ENCODE data around the gene KCNMB1.
"Not testable (repeated sequence)": the region's sequence is repeated elsewhere in the genome, so short reads cannot be mapped to it uniquely, and the experiment has no call there.

KCNMB1 gene

DNA sequence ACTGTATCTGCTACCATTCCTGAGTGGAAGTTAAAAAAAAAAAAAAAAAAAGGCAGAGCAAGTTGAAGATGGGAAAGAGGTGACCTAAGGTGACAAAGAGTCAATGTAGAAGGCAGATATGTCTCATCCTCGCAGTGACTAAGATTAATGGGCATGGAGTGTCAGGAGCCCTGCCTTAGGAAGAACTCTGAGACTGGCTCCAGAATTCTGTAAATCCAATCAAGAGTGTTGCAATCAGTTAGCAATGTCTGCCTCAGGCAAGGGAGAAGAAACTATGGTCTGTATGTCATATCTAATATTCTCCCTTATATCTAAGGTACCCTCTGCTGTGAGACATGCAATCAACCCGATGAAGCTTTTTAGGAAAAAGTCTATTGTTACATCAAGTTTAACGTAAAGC lies 24.7 kb upstream of the KCNMB1 start:
- DNase-seq = no peak

DNA sequence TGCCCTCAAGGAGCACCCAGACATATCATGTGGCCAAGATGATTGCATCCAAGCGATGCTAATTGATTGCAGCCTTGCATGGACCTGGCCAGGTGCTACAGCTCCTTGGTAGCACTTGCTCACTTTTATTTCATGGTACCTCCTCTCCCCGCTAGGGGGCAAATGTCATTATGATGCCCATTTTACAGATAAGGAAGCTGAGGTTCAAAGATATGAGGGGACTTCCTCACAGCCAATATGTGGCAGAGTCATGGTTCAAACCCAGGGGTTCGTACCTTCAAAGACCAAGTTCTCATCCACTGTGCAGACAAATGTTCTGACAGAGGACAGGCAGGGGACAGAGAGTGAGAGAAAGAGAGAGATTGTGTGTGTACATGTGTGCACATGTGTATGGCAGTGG lies 21.9 kb upstream of the KCNMB1 start:
- no peak for DNase-seq

DNA sequence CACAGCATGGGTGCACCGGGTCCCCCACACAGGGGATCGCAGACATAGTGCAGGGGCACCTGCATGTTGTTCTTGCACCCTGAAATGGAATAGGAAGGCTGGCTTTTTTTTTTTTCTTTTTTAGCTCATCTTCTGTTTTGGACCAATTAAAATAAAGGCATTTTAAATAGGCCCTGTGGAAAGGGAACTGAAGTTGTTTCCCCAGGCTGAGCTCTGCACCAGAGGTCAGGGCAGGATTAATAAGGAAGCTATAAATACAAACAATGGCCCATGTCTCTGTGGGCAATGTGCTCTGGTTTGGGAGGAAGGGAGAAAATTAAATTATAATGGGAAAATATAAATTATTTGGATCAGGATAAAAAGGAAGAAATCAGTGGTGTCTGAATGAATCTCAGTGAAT lies 21.2 kb upstream of the KCNMB1 start:
- no peak for DNase-seq

DNA sequence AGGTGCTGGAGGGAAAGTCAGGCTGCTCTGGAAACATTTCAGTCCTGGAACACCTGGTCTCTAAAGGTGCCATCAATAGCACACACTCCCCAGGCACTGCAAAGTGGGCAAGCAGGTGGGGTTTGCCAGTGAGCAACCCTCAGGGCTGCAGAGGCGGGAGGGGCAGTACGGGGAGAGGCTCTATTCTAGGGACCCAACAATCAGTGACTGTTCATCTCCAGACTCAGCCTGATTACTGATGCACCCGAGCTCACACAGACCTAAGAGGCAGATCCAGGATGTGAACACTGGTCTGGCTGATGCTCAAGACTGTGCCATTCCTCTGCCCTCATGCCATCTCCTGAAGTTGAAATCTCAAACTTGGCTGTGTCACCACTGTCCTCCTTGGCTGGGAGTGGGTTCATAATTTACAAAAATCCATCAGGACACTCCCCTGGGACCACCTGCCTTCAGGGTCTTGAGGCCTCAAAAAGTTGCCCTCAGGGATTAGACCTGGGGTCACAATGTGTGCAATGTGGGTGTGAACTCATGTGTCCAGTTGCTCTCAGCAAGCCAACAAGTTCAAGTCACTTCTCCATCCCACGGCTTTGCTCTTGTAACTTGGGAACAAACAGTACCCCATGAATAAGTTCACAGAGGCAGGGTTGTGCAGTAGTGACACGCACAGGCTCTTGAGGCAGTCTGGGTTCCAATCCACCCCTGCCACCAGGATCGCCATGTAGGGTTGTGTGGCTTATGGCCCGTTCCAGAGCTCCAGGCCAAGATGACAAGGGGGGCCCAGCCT lies 19.9 kb upstream of the KCNMB1 start:
- DNase-seq = no peak

DNA sequence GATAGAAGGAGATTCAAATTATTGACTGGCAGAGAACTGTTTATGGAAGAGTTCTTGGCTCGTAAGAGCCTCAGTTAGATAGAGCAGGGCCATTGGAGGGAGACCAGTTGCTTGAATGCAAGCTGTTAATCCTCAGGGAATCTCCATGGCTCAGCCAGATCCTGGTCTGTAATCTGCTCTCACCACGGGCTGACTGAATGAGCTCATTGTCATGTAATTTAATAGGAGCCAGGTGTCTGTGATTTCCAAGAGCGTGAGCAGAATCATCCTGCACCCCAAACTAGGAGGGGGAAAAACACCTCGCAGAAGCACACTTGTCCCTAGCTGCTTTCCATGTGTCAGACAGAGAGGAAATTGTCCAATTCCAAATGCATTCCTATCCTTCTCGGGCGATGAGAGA lies 19.1 kb upstream of the KCNMB1 start:
- DNase-seq = no peak

DNA sequence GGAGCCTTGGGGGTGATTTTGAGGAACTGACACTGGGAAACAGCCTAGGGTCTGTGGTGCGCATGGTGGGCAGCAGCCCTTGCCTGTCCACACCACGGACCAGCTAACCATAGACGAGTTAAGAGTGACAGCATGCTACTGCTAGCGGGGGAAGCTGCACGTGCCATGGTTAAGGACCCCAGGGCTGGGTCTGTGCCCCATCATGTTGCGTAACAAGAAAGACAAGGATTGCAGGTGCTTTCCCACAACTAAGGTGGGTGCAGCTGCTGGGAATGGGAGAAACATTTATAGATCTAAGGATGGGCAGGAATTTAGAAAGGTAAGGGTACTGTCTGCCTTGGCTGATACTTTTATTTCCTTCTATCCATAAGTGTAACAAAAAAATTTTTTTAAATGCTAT lies 17.9 kb upstream of the KCNMB1 start:
- DNase-seq = peak; percentile 58

DNA sequence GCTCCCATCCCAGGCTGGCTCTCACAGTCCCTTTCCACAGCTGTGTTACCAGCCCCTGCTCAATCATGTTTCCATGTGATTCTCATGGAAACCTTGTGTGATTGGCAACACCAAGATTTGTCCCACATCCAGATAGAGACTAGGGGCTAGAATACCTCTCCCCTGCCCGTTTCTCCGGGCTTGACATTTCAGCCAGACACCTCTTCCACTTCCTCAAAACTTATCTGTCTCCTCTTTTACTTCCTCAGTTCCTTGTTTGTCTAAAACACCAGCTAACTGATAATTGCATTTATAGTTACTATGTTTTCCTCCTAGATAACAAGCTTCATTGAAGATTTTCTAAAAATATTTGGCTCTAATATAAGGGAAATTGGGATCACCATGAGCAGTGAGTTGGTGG lies 16.6 kb upstream of the KCNMB1 start:
- peak; percentile 76 for DNase-seq

DNA sequence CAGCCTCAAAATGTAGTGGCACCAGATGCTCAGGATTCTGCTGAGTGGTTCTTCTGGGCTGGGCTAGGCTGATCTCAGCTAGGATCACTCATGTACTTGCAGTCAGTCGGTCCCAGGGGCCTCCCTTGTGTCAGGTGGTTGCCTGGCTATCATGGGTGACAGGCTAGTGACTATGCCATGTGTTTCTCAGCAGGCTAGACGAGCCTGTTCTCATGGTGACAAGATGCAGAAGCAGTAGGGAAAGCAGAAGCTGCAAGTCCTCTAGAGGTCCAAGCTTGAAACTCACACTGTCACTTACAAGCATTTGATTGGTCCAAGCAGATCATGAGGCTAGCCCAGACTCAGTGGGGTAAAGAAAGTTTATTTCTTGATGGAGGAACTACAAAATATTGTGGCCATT lies 15.2 kb upstream of the KCNMB1 start:
- DNase-seq = peak; percentile 89

DNA sequence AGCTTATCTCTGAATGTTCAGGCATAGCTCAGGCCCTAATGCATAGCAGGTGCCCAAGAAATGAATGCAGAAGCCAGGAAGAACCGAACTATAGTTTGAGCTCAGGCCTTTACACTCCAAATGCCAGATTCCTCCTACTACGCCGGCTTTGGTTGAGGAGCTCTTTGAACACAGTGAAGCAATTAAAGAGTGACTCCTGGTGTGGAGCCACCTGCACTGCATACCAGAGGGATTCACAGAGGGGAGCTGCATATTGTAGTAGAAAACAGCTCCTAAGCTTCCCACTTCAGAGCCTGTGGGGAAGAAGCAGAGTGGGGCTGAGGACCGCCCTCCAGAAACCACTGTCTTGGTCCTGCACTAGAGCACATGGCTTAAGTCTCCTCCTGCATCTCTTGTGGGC lies 14.5 kb upstream of the KCNMB1 start:
- no peak for DNase-seq

DNA sequence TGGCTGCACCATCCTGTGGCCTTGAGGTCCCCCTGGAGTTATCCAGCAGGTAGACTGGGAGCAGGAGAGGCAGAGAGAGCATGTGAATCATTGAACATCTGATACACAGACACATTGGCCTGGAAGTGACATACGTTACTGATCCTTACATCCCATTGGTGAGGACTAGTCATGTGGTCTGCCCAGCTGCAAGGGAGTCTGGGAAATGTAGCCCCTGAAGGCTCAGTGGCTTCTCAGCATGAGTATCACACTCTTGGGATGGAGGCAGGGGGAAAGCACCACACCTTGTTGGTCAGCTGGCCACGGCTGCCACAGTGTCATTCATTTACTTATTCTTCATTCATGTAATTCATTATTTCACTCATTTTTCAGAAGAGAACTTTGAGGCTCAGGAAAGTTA lies 13.3 kb upstream of the KCNMB1 start:
- no peak for DNase-seq

DNA sequence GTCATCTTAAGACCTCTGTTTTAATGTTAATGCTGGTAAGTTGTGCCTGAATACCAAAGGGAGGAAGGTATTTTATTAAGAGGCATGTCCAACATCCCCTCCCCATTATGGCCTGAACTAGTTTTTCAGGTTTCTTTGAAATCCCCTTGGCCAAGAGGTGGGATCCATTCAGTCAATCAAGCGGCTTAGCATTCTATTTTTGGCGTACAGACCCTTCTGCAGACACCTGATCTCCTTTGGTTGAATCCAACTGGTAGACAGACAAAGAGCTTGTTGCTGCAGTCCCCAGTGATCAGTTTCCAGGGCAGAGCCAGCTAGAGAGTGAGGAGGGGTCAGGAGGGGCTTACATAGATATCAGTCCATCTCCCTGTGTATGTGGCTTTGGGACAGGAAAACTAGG lies 7.9 kb upstream of the KCNMB1 start:
- no peak for DNase-seq

DNA sequence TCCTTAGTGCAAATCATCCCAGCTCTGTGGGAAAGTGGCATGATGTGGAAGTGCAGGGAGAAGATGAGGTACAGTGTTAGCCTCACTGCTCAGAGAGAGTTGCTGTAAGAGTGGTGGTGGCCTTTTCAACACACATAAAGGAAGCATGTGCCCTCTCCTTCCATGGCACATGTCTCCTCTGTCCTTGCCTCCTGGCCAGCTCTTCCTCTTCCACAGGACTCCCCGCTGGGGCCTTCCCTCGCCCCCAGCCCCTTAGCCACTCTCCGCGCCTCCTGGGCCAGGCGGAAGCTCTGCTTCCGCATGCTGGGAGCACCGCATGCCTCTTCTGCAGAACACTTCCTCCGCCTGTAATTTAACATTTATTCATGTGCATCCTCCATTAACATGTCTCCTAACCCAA lies 4.8 kb upstream of the KCNMB1 start:
- peak; percentile 33 for DNase-seq

DNA sequence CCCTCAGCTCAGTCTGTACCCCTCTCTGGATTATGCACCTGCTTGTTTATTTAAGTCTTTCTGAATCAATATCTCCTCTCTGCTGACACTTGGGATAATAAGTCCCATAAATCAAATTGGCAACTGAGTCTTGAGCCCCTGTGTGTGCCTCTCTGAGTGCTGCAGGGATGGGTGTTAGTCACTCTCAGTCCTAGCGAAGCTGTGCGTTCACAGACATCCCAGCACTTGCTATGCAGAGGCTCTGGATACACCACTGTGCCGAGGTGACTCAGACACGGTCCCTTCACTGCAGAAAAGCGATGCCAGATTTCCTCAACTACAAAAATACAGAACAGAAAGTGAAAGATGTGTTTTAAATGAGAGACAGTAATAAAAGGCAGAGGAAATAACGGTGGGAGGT lies 4.1 kb upstream of the KCNMB1 start:
- peak; percentile 87 for DNase-seq

DNA sequence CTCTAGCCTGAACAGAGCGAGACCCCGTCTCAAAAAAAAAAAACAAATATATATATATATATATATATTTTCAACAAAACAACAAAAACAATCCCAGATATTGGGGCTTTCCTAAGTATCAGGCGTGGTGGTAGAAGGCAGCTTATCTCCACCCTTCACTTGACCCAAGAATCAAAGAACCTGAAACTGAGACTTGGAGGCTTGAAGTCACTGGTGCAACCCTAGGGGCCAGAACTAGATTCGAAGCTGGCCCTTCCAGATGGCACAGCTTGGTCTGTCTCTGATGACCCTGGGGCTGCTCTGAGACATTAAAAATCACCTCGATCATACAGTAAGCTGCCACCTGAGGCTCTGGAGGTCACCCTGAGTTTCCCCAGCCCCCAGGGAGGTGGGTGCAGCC lies 1.3 kb upstream of the KCNMB1 start:
- no peak for DNase-seq

DNA sequence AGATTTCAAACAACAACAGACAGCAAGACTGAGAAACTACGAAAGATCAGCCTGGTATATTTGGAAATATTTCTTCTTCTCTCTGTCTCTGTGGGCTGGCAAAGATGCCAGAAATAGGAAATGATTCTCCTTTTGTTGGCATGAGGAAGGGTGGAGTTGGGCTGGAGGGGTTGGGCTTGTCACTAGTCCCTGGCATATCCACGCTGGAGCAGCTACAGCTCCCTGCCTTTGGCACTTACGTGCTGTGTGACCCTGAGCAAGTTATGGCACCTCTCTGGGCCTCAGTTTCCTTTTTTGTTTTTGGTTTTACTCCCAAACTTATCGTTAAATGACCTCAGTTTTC lies 354 bp upstream of the KCNMB1 start:
- peak; percentile 43 for DNase-seq

DNA sequence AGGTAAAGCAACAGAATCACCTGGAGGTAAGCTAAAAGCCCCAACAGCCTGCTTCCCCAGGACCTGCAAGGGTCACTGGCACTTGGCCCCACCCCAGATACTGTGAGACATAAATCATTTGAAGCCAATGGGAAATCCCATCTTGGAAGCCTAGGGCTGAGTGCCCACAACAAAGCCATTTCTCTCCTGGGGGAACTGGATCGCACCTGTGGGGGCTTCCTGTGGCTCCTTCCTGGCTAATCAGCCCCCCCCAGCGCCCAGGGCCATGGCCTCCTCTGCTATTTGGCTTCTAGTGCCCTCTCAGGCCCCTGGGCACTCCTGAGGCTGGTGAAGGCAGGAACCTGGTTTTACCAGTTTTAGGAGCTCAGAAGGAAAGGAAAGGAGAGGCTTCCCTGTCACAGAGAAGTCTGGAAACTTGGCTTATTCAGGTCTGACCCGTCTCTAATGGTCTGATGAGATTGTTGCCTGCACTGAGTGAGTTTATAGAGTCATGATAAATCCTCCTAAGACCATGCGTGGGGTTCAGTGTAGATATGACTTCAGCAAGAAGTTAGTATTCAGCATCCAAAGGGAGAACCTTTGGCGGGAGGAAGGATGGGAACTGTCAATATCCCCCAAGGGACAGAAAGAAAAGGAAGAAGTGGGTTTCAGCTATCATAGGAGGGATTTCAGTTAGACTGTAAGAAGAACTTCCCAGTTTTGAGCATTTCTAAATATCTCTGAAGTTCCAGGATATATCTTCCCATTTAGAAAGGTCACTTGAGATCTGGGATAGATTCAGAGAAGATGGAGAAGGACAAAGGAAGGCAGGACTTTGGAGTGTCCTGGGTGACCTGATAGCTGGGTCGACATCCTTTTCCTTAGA lies 1.2 kb downstream of the KCNMB1 start:
- no peak for DNase-seq

DNA sequence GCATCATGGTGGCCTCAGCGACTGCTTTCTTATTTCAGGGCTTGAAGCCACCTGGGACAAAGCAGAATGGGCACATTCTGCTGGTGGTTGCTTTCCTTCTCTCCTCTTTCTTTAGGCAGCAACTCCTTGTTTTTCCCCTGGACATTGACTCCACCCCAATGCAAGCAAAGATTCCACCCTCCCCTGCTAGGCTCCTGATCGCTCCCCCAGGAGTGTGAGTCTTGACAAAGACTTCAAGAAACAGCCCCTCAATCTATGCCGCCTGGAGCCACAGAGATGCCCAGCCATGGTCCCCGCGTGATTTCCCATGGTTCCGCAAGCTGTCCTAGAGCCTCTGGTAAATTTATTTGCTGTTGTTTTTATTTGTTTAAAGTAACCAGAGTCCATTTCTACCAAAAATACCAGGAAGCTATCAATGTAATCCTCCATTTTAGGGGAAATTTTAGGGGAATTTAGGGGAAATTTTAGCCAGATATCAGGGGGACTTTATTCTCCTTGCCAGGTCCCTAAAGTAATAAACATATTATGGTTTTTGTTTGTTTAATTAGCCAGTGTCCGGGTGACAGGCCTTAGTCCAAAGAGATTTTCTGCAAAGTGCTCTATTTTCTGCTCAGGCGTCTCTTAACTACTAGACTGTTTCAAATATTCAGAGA lies 2.3 kb downstream of the KCNMB1 start:
- DNase-seq = no peak

DNA sequence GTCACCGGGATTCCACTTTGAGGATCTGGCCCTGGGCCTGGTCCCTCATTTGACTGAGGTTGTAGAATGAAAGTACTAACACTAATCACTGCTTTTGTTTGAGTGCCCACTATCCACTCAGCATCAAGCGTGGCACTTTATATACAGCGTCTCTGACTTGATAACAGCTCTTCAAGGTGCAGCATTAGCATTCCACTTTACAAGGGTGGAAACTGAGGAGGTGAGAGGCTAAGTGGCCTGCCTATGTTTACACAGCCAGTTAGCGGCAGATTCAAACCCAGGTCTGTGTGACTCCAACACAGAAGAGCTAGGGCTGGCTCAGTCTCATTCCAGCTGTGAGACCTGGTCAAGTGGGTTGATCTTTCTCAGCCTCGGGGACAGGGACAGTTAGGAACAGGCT lies 5.9 kb downstream of the KCNMB1 start:
- no peak for DNase-seq

DNA sequence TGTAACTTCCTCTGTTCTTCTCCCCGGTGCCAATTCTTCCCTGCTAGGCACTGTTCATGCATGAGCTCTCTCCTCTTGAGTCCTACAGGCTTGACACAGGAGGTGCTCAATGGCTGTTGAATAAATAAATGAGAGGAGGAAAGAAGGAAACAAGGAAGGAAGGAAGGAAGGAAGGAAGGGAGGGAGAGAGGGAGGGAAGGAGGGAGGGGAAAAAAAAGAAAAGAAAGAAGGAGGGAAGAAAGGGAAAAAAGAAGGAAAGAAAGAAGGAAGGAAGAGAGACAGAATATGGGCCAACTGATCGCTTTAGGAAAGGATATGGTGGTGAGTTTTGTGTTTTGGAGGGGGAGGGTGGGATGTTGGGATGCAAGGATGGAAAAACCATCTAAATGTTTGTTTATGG lies 6.4 kb downstream of the KCNMB1 start:
- no peak for DNase-seq

DNA sequence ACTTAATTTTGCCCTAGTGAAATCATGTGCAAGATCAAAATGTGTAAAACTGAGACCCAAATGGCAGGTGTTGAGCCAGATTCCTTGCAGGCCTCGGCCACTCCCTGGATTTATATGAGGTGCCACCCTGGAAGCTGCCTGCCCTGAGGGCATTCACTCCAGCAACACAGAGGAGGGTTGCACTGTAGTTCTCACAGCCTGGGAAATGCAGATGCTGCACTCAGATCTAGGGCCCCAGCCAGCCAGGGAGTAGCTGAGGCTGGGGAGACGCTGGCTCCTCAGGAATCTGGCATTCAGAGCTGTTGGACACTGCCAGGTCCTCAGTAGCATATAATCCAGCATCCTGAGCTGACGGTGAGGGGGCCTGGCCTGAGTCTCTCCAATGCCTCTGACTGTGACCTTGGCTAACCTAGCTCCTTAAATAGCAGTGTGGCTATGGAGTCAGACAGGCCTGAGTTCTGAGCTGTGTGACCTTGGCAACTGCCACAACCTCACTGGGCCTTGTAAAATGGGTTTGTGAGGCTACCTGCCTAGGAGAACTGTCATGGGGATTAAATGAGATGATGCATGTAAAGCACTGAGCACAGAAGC lies 8.7 kb downstream of the KCNMB1 start:
- no peak for DNase-seq

DNA sequence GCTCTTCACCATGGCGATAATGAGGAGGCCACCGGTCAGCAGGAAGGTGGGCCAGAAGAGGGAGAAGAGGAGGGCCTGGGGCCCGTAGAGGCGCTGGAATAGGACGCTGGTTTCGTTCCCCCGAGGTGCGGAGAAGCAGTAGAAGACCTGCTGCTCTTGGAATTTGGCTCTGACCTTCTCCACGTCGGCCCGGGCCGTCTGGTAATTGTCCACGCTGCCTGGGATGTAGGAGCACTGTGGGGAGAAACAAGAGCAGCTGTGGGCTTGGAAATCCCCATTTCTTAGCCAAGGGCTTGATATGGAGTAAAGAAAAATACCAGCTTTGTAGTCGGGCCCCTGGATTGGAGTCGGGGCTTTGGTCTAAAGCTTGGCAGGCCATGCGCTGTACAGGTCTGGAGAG lies 10.4 kb downstream of the KCNMB1 start:
- no peak for DNase-seq

DNA sequence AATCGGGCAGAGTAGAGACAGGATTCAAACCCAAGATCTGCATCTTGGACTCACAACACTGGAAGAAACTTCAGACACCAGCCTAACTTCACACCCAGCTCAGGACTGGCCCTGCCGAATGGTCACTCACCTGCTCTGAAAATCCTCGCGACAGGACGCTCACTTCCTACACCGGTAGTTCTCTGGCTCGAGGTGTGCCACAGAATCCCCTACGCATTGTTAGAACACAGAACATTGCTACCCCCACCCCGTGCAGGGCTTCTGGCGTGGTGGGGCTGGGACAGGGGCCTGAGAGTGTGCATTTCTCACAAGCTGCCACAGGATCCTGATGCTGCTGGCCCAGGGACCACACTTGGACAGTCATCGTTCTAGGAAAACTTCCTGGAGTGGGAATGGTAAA lies 12.1 kb downstream of the KCNMB1 start:
- no peak for DNase-seq

DNA sequence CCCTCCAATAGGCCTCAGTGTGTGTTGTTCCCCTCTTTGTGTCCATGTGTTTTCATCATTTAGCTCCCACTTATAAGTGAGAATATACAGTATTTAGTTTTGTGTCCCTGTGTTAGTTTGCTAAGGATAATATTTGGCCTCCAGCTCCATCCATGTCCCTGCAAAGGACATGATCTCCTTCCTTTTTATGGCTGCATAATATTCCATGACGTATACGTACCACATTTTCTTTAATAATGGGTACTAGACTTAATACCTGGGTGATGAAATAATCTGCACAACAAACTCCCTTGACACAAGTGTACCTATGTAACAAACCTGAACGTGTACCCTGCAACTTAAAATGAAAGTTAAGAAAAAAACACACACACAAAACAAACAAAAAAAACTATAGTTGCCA lies 12.6 kb downstream of the KCNMB1 start:
- DNase-seq = not testable (repeated sequence)

DNA sequence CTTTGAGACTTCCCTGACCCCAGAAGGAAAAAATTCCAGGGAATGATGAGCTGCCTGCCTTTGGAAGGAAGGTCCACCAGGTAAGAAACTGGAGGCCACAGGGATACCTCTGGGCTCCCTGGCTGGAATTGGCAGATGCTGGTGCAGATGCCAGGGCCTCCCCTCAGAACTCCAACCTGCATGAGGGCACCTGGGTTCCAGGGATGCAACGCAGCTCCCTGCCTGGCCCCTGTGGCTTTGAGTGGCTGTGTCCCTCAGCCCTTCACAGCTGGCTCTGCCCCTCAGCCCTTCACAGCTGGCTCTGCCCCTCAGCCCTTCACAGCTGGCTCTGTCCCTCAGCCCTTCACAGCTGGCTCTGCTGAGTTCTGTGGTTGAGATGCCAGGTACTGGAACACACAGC lies 13.9 kb downstream of the KCNMB1 start:
- DNase-seq = no peak

Measured in MV-4-11 (cell line).